Stimulated activated CD8-positive, alpha-beta memory T cell treated with anti-CD3 and anti-CD28 coated beads, Interleukin-12 subunit alpha, Interleukin-12 subunit beta, amount 100 ng/mL, for 24 hours (primary cell): Measurements from ENCODE around the gene RPS6KL1.

ENCODE experiments used
- DNase-seq: peaks from one replicate; pipeline ENCODE4 v3.0.0-alpha.2; 2020; ENCODE audit errors: extremely low read depth

RPS6KL1 gene

DNA sequence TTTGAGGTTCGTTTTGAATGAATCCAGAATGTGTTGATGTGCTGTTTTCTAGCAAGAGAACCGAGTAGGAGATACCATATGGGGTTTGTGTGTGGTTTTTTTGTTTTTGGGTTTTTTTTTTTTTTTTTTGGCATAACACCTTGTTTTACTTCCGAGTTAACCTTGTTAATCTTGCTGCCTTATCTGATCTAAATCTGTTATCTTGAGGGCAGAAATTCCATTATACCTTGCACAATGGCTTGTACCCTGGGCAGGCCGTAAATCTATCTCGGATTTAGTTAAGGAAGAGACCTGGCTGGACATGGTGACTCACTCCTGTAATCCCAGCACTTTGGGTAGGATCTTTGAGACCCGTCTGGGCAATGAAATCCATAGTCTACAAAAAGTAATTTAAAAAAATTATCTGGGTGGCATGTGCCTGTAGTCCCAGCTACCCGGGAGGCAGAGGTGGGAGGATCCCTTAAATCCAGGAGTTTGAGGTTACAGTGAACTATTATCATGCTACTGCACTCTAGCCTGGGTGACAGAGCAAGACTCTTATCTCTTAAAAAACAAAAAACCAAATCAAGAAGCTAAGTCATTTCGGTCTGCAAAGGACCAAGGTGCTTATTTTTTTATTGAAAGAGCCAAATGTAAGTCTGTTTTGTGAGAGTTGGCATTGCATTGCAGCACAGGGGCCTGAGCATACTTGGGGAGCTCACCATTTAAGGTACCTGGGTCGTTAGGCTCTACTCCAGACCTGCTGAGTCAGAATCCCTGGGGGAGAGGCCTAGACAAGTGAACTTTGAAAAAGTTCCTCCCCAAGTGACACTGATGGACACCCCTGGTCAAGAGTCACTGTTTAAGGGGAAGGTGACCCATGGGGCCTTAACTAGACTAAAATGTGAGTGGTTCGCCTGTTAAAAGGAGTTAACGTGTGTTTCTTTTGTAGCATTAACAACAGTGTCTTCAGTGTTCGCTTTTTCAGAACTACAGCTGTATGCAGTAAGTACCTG is 34.6 kb downstream of the RPS6KL1 start:
- DNase-seq = no peak

GRCh38 chr14:74886001-74886400 is 37.1 kb downstream of the RPS6KL1 start:
- DNase-seq = no peak

DNA sequence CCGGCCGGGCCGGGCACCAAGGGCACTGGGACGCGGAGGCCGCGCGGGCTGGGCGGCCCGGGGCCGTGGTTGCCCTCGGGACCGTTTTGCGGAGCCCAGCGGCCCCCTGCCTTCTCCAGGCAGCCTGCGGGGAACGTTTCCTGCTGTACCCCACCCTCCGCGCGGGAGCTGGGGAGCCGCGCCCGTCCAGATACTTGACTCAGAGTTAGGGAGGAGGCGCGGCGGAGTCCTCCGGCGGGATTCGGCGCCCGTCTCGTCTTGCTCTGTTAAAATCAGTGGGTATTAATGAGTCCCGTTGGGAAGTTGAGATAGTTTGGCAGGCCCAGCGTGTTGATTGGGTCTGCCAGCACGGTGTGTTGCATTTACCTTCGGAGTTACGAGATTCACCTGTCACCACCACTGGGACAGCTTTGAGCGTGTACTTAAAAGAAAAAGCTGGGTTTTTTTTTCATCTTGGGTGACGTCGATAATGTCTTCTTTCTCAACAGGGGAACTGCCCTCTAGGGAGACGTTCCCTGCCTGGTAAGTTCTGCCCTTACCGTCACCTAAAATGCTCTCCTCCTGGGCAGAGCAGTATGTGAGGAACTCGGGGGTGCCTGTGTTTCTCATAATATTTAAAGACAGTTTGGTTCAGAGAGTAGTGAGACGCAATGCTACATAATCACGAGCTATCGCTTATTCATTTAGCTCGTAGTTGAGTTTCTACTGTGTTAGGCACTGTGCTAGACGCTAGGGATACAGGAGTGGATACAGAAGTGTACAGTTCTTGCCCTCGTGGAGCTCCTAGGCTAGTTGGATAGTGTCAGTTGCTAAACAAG is 40.7 kb downstream of the RPS6KL1 start:
- no peak for DNase-seq

- DNase-seq = peak; percentile 71
Measured at GRCh38 chr14:74881431-74882102, 41.5 kb downstream of the RPS6KL1 start, which contains the start of gene DLST. DLST (plus strand) TSS chr14:74881916; CDS start chr14:74881954, 38 bp downstream.

DNA sequence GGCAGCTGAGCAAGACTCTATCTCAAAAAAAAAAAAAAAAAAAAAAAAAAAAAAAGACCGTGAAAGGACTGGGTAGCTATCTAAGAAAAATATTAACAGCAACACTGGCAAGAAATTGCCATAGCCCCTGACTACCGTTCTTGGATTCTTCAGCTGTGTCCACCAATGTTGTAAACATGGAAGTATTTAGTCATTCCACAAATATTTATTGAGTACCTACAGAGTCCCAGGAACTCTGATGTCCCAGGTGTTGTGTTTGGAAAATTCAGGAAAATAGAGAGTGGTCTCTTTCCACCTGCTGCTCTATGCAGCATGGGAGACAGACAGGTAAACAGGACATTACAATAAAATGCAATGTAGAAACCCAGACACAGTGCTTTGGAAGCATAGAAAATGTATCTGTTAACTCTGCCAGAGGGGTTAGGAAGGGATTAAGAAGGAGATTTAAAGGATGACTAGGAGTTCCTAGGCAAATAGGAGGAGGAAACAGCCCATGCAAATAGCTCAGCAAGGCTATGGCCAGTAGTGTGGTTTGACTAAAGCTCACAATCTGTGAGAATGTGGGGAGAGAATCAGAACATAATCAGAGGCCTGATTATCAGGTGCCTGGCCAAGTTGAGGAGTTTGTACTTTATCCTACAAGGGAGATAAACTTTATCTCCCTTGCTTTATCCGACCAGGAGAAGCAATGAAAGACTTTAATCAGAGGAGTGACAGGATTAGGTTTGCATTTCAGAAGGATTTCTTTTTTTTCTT is 43.5 kb downstream of the RPS6KL1 start:
- no peak for DNase-seq

GRCh38 chr14:74875941-74876913 is 46.8 kb downstream of the RPS6KL1 start, which contains the start of gene PROX2:
PROX2 (minus strand) TSS chr14:74876145; CDS start chr14:74863834, 12,311 bp downstream.
- no peak for DNase-seq

DNA sequence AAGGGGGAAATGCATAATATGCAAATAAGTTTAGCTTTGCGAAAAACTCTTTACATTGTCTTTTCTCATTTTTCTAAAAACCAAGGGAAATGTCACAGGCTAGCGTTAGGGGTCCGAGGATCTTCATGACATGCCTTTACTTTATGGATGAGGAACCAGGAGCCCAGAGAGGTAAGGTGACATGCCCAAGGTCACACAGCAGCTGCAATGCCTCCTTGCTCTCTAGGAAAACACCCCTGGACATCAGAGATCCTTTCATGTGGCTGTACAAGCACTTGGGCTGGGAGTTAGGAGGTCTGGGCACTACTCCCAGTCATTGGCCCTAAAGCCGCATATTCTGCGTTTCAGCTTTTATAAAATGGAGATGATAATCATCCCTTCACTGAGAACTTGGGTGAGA is 47.9 kb downstream of the RPS6KL1 start:
- DNase-seq = no peak

- no peak for DNase-seq
Measured at GRCh38 chr14:74871819-74872218, 51.2 kb downstream of the RPS6KL1 start.

DNA sequence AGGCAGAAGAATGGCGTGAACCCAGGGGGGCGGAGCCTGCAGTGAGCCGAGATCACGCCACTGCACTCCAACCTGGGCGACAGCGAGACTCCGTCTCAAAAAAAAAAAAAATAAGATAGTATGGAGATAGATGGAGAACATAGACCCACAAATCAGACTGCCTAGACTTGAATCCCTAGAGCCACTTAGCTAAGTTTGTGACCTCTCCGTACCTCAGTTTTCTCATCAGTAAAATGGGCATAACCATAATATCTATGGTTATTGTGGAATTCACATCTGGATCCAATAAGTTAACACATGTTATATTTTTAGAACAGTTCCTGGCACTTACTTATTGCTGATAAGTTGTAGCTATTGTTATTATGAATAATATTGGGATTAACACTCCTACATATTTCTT is 54.3 kb downstream of the RPS6KL1 start:
- DNase-seq = no peak

DNA sequence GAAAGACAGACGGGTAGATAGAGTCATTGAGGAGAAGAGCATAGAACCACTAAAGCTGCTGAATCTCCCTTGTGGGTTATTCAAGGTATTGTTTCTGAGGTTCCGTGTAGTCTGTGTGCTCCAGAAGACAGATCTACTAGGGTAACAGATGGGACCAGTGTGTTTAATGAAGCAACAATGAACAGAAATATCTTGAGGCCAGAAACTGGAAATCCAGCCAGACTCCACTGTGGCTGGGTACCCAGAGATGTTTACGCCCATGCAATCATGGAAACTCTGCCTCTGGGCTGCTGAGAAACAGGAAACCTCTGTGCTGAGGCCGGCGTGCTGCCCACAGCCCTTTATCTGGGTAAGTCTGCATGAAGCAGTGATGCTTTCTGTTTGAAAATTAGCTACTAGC is 55.4 kb downstream of the RPS6KL1 start:
- no peak for DNase-seq

GRCh38 chr14:74866708-74867389 is 56.2 kb downstream of the RPS6KL1 start:
- DNase-seq = no peak

GRCh38 chr14:74865156-74865555 is 57.9 kb downstream of the RPS6KL1 start:
- DNase-seq = no peak

DNA sequence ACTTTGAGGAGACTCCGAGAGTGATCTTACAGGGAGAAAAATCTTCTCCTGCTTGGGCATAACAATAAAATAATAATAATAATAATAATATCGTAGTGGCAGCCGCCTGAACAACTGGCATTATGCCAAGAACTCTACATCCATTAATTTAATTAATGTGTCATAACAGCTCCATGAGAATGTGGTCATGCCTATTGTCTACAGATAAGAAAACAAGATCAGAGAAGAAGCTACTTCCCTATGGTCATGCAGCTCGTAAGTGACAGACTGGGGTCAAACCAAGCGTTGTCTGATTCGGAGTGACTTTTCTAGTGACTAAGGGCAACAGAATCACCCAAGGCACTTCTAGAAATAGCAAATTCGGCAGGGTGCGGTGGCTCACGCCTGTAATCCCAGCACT is 58.9 kb downstream of the RPS6KL1 start:
- no peak for DNase-seq

- DNase-seq = no peak
Measured at GRCh38 chr14:74863274-74863673, 59.8 kb downstream of the RPS6KL1 start.

DNA sequence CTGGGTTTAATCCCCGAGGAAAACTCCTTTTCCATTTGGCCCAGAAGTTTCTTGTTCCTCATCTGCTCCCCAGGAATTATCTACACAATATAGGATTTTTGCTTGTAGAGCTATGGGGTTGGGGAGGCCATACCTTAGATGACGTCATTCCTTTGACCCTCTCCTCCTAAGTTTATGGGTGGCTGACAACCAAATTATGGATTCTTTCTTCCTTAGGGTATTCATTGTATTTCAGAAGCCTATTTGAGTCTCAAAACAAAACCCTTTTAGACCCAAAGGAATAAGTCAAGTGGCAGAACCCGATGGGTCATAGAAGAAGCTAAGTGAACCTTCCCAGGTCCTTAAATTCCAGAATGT is 61.3 kb downstream of the RPS6KL1 start:
- DNase-seq = no peak

- DNase-seq = peak; percentile 76
Measured at GRCh38 chr14:74860899-74861733, 61.9 kb downstream of the RPS6KL1 start.

- DNase-seq = no peak
Measured at GRCh38 chr14:74859757-74860552, 63.1 kb downstream of the RPS6KL1 start.

DNA sequence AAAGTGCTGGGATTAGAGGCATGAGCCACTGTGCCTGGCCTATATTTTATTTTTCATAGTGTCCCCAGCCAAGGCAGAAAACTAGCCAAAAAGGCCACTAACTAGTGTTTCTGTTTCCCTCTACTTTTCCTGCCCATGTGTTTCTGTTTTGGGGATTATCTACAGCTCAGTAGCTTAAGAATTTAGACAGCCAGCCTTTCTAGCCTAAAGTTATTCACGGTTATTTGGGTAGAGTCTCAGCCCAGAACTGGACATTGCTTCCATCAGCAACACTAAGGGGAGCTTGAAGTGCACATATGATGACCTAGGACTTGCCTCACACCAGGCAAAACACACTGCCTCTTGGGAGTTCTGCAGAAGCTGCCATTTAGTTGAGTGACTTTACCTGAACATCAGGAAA is 65.0 kb downstream of the RPS6KL1 start:
- DNase-seq = no peak
